Measurements from ENCODE around the gene ESYT1. TPM values are rescaled to one million over a fixed set of nuclear protein-coding genes. Genes with fewer than 3 reads are reported as not detected.

ESYT1 gene
- total RNA-seq, 1 experiment from 2014 or later, result 111 TPM

GRCh38 chr12:56099787-56100186, 28.3 kb upstream of the ESYT1 start:
- POLR2A ChIA-PET, result interaction anchor here (1.0 kb wide), 1 partner anchor 14 kb away, joined by 3 read pairs; no protein-coding TSS in a partner anchor
- Mint-ChIP-seq H3K36me3 (ENCODE audit: insufficient read depth, unreplicated experiment) (peaks cover 22% of the 10 kb centered on the region), H3K4me1 (ENCODE audit: insufficient read depth, unreplicated experiment) (peaks cover 6% of the 10 kb centered on the region), H3K9me3 (ENCODE audit: unreplicated experiment) (no peaks in the 10 kb centered on the region), H3K27me3 (ENCODE audit: insufficient read depth, unreplicated experiment) (no peaks in the 10 kb centered on the region), H3K4me3 (ENCODE audit: unreplicated experiment) (no peak overlapping the region), H3K27ac (ENCODE audit: low read depth, unreplicated experiment) (no peak overlapping the region)
- no peak for TF ChIP-seq CTCF (IDR thresholded peaks at IDR 0.05; ENCODE audit: unreplicated experiment)
- no peak for DNase-seq (ENCODE audit: unreplicated experiment)
- CTCF ChIA-PET, result interaction anchor here (1.4 kb wide), 1 partner anchor 18 kb away, joined by 3 read pairs; the partner anchor contains the start of gene ZC3H10
- BruUV-seq (replicated peaks), result no TSS peak
- intact Hi-C loops (cut with micrococcal nuclease), result no loop called here

GRCh38 chr12:56101045-56101444, 27.0 kb upstream of the ESYT1 start:
- Mint-ChIP-seq H3K27me3 (ENCODE audit: insufficient read depth, unreplicated experiment) (no peaks in the 10 kb centered on the region), H3K4me1 (ENCODE audit: insufficient read depth, unreplicated experiment) (peaks cover 6% of the 10 kb centered on the region), H3K9me3 (ENCODE audit: unreplicated experiment) (no peaks in the 10 kb centered on the region), H3K36me3 (ENCODE audit: insufficient read depth, unreplicated experiment) (peaks cover 22% of the 10 kb centered on the region), H3K4me3 (ENCODE audit: unreplicated experiment) (no peak overlapping the region), H3K27ac (ENCODE audit: low read depth, unreplicated experiment) (no peak overlapping the region)
- no peak for DNase-seq (ENCODE audit: unreplicated experiment)
- CTCF ChIA-PET, result no interaction called here
- intact Hi-C loops (cut with micrococcal nuclease), result no loop called here
- POLR2A ChIA-PET, result interaction anchor here (2.1 to 5.4 kb wide), 2 partner anchors 10 to 21 kb away, joined by 9 to 66 read pairs; partner anchors contain the start of gene ERBB3
- TF ChIP-seq CTCF (IDR thresholded peaks at IDR 0.05; ENCODE audit: unreplicated experiment), result no peak
- BruUV-seq (replicated peaks), result no TSS peak

GRCh38 chr12:56102683-56103065, 25.4 kb upstream of the ESYT1 start:
- BruUV-seq (replicated peaks), result no TSS peak
- ChIA-PET CTCF (interaction anchor here (0.7 to 3.4 kb wide), 5 partner anchors 11 to 356 kb away, joined by 3 to 24 read pairs (median 4); no protein-coding TSS in a partner anchor), POLR2A (interaction anchor here (0.6 to 10.0 kb wide), 13 partner anchors 8 to 286 kb away, joined by 3 to 249 read pairs (median 15); partner anchors contain the start of genes ERBB3, ESYT1, RPL41 and SUOX)
- peaks cover 9% of the 10 kb centered on the region for H3K4me1 Mint-ChIP-seq (ENCODE audit: insufficient read depth, unreplicated experiment)
- H3K27ac Mint-ChIP-seq (ENCODE audit: low read depth, unreplicated experiment), result no peak overlapping the region
- TF ChIP-seq CTCF (IDR thresholded peaks at IDR 0.05; ENCODE audit: unreplicated experiment), result no peak
- peak overlapping the region; percentile 97 for H3K4me3 Mint-ChIP-seq (ENCODE audit: unreplicated experiment)
- intact Hi-C loops (cut with micrococcal nuclease), result loop anchor here (1.0 kb wide), 1 partner anchor 23 kb away; no protein-coding TSS in a partner anchor
- H3K36me3 Mint-ChIP-seq (ENCODE audit: insufficient read depth, unreplicated experiment), result peaks cover 38% of the 10 kb centered on the region
- DNase-seq (ENCODE audit: unreplicated experiment), result no peak
- H3K27me3 Mint-ChIP-seq (ENCODE audit: insufficient read depth, unreplicated experiment), result no peaks in the 10 kb centered on the region
- no peaks in the 10 kb centered on the region for H3K9me3 Mint-ChIP-seq (ENCODE audit: unreplicated experiment)

GRCh38 chr12:56103066-56103711, 24.9 kb upstream of the ESYT1 start:
- Mint-ChIP-seq H3K4me1 (ENCODE audit: insufficient read depth, unreplicated experiment) (peaks cover 9% of the 10 kb centered on the region), H3K36me3 (ENCODE audit: insufficient read depth, unreplicated experiment) (peaks cover 43% of the 10 kb centered on the region), H3K4me3 (ENCODE audit: unreplicated experiment) (peak overlapping the region; percentile 97), H3K27me3 (ENCODE audit: insufficient read depth, unreplicated experiment) (no peaks in the 10 kb centered on the region), H3K27ac (ENCODE audit: low read depth, unreplicated experiment) (peak overlapping the region; percentile 95), H3K9me3 (ENCODE audit: unreplicated experiment) (no peaks in the 10 kb centered on the region)
- DNase-seq (ENCODE audit: unreplicated experiment), result no peak
- ChIA-PET POLR2A (interaction anchor here (0.6 to 10.0 kb wide), 19 partner anchors 8 to 374 kb away, joined by 3 to 249 read pairs (median 12); partner anchors contain the start of genes DNAJC14, ERBB3, ESYT1 and RNF41), CTCF (interaction anchor here (0.7 to 3.4 kb wide), 6 partner anchors 15 to 357 kb away, joined by 3 to 24 read pairs (median 8); partner anchors contain the start of gene ZC3H10)
- TF ChIP-seq CTCF (IDR thresholded peaks at IDR 0.05; ENCODE audit: unreplicated experiment), result no peak
- BruUV-seq (replicated peaks), result no TSS peak
- intact Hi-C loops (cut with micrococcal nuclease), result loop anchor here (1.0 kb wide), 1 partner anchor 24 kb away; no protein-coding TSS in a partner anchor

Data from MCF 10A (cell line).